HT1080 (cell line): ENCODE measurements around the gene SCTR. TPM values are rescaled to one million over a fixed set of nuclear protein-coding genes. Genes with fewer than 3 reads are reported as not detected.

Experiments
- DNase-seq: peaks from one replicate; pipeline ENCODE4 v3.0.0-alpha.2; 2015; ENCODE audit warnings: low read depth
- total RNA-seq: library from RNA; depleted of rRNA; stranded (reverse); fragments of >200 nt; shearing (Covaris generic); gene quantifications from 2 replicates; pipeline ENCODE4 v1.2.3, GENCODE V29; 2014

SCTR gene
- total RNA-seq, 1 experiment from 2014 or later, result not detected

DNA sequence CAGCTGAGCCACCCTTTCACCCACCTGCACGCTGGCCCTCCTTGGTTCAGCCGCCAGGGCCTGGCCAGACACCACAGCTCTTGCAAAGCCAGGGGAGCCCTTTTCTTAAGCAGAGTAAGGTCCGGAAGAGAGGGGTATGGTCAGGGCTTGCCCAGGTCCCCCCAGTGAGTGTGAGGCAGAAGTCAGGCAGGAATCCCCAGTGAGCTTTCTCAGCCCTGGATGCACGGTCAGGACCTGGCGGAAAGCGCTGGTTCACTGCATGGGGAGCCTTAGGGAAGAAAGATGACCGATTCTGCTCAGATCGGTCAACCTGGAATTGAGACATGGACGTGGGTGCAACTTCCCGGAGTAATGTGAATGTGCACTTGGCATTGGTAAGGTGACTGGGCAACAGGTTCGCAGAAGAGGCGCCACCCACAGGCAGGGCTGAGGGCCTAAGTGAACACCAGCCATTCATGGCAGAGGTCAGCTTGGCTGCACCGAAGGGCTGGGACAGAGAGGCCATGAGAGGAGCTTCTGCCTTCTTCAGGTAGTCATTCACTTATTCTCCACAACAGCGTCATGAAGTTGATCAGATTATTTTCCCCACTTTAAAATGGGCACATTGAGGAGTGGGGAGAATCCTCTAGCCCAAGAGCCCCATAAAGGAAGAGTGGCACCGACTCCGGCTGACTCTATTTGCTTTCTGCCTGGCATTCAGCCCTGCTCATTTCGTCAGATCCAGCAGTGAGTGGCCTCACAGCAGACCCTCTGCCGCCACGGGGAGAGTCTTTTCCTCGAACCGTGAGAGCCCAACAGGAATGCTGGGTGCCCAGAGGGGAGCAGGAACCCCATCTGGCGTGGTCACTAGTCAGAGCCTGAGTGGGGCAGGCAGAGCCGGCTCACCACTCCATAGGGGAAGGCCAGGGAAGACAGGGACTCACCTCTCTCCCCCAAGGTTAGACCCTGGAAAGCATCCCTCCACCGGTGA, 35.8 kb downstream of the SCTR start:
- no peak for DNase-seq

DNA sequence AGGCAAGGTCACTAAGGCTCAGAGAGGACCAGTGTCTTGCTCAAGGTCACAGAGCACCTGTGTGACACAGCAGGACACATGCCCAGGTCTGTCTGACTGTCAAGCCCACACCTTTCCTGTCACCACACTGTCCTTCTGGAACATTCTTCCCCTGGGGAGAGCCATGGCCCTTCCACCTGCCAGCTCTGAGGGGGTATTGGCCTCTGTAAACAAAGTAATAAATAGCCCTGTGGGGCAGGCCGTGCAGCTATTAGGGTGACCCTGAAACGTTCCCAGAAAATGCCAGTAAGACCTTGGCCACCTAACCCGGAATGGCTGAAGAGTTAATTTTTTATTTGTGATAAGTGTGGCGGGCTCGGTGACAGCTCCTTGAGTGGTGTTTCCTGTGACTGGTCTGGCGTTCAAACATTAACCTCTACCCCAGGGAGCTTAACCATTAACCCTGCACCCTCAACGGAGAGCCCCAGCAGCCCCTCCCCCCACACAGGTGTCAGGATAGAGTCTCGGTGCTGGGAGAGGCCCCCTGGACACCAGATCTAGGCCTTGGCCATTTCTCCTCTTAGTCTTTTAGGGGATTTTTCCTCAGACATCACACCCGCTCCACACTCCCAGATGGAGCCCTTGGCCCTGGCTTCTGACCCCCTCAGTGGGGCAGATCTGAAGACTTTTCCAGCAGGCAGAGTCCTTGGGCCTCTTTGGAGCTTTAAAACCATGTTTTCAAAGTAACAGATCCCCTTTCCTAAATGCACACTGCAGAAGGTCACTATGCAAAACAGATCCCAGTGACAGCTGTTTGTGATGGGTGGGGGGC, 36.6 kb downstream of the SCTR start:
- DNase-seq, result no peak

DNA sequence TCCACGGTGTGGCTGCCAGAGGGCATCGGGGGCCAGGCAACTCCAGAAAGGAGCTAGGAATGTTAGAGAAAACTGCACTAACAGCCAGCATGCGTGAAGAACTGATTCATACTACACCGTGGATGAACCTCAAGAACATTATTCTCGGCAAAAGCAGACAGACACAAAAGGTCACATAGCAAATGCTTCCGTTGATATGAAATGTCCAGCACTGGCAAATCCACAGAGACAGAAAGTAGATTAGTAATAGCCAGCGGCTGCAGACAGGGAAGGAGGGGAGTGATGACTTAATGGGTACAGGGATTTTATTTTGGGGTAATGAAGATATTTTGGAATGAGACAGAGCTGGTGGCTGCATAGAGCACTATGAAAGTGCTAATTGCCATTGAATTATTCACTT, 37.4 kb downstream of the SCTR start:
- no peak for DNase-seq

DNA sequence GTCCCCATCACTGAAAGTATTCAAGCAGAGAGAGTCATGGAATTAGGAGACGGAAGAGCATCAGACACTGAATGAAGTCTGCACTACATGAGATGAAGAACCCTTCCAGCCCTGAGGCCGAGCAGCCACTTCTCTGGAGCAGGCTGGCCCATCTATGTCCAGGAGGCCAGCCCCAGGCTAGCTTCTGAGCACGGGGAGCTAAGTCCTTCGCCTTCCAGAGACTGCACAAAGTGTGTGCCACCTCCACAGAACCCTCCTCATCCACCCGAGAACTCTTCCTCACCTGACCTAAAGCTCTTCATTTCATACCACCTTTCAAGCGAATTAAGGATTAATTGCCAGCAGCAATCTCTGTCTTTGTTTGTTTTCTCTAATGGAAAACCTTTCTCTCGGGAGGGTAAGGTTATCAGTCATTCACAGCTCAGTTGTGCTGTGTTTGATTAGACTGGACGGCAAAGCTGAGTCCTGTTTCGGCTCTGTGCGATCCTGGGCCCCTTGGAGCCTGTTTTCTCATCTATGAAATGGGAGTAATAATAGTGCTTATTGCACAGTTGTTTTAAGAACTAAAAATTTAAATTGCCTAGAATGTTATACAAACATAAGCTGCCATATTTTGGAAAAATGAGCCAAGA, 38.0 kb downstream of the SCTR start:
- DNase-seq, result no peak

DNA sequence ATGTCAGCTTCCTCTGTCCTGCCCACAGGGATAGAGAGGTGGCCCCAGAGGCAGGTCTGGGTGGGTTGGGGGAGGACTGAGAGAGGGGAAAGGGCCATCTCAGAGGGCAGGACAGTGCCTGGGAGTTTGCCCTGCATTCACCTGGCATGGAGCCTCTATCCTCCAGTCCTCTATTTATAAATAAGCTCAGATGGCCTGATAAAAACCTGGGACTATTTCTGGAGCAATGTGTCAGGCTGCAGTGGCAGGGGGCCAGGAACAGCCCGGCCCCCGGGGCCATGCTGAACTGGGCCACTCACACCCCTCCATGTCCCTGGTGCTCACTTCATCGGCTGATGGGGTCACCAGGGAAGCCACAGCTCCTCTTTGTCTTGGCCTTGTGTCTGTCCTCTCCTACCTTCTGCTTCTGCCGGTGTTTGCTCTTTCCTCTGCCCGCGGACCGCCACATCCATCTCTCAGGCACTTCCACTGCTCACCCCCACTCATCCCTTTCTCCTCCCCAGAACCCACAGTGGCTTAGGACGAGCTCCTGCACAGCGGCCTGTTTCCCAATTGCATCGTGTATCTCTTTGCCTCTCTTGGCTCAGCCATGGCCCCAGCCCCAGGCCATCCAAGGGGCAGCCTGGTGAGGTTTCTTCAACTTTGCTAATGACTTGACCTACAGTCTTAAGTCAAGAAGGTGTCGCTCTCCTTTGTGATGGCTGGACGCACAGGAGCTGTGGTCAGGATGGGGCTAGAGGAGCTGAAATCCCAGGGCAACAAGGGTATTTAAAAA, 38.8 kb downstream of the SCTR start:
- DNase-seq, result no peak

DNA sequence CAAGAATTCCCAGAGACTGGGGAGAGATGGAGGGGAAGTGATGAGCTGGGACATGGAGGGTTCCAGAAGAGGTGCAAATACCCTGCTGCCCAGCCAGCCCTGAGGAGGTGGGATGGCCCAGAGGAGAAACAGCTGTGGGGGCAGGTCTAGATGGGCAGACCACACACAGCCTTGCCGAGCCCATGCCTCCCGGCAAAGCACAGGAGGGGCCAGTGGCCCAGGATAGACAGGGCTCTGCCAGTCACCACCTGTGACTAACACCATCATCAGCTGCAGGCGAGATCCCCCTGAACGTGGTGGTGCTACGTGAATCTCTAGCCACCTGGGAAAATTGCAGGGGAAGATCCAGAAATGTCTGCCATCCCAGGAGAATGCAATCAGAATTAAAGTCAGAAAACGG, 39.4 kb downstream of the SCTR start:
- DNase-seq, result no peak

DNA sequence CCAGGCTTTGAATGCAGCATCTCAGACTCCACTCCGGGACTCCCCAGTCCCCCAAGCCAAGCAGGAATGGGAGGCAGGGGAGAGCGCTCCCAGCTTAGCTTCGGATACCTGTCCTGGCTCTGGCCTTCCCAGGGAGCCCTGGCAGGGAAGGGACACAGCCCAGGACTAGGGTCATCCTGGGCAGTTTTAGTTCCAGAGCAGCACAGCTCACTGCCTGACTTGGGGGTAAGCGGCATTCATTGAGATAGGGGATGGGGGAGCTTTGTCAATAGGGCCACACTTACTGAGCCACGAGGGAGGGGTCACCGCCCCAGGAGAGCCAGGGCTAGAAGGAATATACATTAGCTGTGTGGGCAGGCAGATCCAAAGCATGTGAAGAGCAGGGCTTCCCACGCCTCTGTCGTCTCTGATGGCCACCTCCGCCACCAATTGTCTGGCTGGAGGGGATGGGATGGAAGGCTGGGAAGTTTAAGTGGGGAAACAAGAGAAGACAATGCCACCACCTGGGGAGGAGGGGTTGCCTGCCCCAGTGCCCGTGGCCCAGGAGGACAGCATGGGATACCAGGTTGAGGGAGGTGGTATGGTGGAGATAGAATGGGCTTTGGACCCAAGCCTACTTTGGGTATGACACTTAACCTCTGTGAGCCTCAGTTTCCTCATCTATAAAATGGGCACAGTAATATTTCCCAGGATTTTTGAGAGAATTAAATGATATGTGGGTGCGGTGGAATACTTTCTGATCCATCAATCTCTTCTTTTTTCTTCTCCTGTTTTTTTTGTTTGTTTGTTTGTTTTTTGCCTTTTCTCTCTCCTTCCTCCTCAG, 40.2 kb downstream of the SCTR start:
- no peak for DNase-seq

DNA sequence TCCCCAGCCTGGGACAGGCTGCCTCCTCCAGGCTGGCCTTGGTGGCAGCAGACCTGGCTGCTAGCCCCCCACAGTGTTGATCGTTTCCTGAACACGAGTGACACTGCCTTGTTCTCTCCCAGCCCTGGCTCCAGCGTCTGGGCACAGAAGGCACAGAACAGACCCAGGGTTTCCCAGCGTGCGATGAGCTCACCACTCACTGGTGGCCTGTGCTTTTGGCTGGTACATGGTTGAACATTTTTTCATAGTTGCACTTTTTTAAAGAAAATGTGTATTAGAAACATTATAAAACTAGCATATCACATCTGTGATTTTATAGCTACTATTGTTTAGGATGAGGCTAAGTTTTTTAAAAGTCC, 40.9 kb downstream of the SCTR start:
- DNase-seq, result no peak

DNA sequence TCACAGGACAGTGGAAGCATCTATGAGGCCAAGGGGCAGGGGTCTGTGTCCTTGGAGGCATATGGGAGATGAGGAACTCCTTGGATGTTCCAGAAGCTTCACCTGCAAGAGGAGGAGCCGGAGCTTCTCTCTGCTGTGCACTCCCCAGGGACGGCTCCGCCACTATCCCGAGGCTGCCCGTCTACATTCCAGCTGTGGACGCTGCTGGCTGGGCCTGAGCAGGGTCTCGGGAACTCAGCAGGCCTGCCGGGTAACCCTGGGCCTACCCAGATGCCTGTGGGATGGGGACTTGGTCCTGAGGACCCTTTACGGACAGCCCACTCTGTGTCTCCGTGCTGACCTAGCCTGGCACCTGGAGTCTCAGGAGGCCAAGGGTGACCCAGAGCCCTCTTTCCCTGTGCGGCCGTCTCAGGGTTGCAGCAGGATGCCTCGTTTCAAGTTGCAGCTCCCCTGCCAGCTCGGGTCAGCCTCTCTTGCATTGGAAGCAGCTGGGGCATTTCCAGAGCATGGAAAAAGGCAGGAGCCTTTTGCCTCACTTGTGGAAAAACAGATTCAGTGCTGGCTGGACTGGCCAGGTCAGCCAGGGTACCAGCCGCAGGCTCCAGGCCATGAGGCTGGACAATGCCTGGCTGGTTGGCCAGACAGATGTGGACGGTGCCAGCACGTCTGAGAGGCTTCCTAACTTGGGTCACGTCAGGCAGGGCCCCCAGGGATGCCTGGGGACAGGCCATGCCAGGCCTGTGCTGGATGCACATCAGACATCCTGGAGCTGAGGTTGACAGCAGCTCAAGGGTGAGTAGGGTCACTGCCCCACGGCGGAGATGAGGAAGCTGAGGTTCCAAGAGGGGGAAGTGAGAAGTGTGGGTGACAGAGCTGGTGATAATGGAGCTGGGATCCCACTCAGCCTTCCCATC, 41.5 kb downstream of the SCTR start:
- DNase-seq, result no peak

DNA sequence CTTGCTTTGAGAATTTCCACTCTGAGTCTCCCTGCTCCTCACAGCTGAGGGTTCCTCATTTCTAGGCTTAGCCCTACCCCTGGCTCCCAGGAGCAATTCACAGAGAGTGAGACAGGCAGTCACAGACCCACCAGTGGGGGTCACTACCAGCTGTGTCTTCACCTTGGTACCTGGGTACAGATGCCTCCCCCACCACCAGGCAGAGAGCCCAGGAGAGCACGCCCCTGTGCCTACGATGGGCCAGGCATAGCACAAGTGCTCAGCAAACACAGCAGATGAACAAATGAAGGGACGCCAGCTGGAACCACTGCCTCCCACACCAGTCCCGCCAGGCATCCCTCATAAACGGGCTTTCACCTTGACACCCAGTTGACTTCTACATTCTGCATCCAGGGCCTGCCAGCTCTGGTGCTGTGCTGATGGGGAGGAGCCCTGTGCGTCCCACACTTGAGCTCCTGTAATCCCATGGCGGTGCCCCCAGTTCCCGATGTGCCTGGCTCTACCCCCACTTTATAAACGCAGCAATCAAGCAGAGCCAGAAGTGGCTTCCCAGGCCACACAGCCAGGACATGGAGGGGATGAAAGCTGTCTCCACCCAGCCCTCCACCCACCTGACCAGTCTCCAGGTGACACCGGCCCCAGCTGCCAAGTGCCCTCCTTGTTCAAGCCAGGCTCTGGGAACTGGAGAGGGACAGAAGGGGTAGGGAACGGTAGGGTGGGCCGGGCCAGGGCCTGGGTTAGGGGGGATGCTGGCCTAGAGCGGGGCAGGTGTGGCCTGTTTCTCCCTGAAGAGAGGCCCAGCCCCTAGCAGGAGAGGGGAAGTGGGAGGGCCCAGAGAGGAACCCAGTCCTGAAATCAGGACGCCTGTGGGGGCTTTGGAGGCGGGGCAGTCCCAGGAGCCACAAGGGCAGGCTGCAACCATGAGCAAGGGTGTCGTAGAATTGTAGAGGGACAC, 42.5 kb downstream of the SCTR start:
- no peak for DNase-seq

DNA sequence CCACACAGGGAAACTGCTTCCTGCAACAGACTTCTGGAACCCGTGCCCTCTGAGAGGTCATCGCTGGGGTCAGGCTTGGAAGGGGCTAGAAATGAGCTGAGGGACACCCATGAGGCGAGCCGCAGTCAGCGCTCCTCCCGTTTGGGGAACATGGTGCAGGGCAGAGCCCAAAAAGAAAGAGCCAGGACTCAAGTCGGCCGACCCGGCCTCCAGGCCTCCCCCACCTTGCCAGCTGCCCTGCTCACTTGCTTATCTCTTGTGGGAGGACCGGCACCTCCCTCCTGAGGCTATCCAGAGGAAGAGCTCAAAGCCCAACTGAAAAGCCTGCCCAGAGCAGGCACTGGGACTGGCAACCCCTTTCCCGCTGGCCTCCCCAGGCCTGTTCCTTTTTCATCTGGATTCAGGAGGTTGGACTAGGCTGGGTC, 43.6 kb downstream of the SCTR start:
- DNase-seq, result no peak

DNA sequence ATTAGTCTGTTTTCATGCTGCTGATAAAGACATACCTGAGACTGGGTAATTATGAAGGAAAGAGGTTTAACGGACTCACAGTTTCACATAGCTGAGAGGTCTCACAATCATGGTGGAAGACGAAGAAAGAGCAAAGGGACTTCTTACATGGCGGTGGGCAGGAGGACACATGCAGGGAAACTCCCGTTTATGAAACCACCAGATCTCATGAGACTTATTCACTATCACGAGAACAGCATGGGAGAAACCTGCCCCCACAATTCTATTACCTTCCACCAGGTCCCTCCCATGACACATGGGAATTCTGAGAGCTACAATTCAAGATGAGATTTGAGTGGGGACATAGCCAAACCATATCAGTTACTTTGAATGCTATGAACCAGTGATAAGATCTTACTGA, 44.1 kb downstream of the SCTR start:
- DNase-seq, result no peak

DNA sequence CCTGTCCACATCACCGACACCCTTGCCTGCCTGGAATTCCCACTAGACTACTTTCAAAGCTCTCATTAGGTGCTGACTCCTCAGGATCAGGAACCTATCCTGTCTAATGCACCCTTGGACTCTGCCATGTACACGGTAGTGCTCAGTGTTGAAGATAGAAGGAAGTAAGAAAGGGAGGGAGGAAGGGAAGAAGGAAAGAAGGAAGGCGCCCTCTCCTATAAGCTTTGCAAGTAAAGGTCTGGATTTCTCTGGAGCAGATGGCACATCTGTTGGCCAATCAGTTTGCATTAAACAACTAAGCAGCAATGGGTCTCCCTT, 45.3 kb downstream of the SCTR start:
- no peak for DNase-seq

DNA sequence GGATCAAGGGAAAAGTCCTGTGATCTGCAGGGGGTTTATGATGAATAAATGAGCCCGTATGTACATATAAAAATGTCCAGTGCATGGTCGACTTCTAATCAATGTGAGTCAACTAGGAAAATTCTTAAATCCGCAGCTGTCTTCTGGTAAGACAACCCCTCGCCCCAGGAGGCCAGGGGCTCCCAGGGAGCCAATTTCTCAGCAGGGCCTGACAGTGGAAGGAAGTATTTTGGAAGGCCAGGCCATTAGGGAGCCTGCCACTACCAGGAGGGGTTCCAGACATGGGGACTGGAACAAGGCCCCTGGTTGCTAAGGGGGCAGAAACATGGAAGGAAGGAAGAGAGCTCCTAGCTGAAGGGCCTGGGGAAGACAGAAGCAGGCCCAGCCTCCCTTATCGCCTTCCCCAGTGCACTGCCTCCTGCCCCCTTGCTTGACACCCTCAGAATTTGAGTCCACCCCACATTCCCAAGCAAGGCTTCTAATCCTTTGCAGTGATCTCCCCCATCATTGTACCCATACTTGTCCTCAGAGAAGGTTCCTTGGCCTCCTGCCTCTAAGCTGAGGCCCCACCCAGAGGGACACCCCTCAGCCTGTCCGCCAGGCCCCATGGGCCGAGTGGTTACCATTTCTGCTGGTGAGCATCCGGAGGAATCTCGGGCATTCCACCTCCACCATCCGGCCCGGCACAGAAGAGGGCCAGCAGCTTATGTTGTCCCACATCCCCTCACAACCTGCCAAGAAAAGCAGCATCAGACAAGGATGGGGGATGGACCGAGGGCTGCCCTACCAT, 45.9 kb downstream of the SCTR start:
- DNase-seq, result no peak

DNA sequence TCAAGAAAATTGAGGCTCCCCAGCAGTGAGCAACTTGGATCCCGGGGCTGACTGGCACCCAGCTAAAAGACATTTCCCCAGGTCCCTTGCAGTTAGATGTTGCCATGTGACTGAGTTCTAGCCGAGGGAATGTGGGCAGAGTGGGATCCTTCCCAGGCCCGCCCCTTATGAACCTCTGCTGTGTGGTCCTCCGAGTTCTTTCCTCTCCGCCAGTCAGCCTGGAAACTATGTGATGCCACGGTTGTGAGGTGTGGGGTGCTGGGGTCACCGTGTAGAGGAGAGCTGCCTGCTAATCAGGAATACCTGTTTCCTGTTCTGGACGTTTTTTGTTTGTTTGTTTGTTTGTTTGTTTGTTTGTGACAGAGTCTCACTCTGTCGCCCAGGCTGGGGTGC, 47.2 kb downstream of the SCTR start:
- no peak for DNase-seq

DNA sequence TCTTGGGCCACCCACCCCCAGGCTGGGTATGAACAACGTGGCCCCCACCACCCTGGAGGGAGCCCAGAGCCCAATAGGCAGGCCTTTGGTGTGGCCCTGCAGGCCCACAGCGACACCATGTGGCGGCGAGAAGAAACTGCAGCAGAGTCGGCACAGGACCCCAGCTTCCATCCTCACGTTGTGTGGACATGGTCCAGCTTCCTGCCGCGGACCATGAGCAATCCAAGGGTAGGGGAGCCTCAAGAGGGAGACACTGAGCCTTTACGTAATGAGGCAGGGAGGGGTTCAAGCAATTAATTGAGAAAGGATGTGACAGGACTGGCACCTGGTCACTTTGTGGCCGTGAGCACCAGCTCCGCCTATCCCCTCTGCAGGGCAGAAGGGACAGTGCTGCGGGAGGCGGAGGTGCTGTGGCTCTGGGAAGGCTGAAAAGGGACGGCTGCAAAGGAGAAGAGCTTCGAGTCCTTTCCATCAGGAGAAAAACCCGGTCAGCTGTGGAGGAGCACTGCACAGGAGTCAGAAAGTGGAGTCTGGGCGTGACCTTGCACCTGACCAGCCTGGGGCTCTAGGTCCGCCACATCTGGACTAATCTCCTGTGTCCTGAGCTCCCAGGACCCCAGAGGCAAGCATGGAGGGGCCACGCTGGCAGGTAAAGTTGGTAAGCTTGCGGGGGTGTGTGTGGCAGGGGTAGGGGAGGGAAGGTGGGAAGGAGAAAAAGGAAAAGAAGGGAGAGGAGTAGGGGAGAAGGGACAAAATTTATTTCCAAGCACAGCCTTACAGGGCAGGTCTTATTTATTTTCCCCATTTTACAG, 47.8 kb downstream of the SCTR start:
- peak; percentile 78 for DNase-seq

DNA sequence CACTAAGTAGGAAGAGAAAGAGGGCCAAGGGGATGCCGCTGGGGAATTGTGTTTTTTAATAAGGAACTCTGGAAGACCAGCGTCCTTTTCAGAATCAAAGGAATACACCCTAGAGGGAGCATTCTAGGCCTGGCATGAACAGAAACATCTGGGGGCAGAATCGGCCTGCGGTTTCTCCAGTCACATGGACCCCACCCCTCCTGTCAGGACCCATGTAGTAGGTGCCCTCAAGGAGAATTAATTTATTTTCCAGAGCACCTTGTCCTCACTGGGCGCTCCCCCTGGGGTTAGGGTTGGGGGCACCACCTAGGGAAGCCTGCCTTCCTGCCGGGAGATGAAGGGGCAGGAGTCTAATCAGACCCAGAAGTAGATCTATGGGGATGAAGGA, 48.4 kb downstream of the SCTR start:
- DNase-seq, result no peak
